Measurements from ENCODE around the gene MMP25. TPM values are rescaled to one million over a fixed set of nuclear protein-coding genes. Genes with fewer than 3 reads are reported as not detected.
"Not testable (repeated sequence)": the region's sequence is repeated elsewhere in the genome, so short reads cannot be mapped to it uniquely, and the experiment has no call there.

The MMP25 gene
- polyA plus RNA-seq, 1 of the 3 experiments (the other 2 are of a cell fraction), result 0.03 TPM

DNA sequence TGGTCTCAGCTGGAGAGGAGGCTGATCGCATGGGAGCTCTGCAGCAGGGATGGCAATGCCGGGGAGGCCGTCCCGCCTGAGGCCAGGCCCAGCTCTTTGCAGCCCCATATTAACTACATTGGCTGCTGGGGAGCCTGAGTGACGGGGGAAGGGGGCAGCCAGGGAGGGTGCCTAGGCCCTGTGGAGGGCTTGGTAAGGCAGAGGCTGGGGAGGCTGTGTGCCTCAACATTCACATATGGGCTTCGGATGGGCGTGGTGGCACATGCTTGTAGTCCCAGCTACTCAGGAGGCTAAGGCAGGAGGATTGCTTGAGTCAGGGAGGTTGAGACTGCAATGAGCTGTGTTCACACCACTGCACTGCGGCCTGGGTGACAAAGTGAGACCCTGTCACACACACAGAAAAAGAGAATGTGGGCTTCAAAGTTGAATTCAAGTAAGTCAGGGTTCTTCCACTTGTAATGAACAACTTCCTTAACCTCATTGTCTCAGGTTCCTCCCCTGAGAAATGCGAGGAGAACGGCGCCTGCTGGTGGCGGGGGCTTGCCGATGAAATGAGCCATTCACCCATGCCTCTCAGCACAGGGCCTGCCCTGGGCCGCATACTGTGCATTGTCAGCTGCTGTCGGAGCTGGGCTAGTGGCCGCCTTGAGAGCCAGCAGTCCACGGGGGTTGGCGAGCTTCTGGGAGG, 26.4 kb downstream of the MMP25 start:
- H3K27me3 ChIP-seq (ENCODE audit: insufficient read depth), result peaks cover 26% of the 10 kb centered on the region
- H3K9ac ChIP-seq; H3K4me2 ChIP-seq; H4K20me1 ChIP-seq (ENCODE audit: insufficient read depth); H3F3A ChIP-seq (replicated peaks; ENCODE audit: insufficient read depth); DNase-seq; H3K79me2 ChIP-seq (ENCODE audit: insufficient read depth); H2AFZ ChIP-seq (ENCODE audit: low read depth); CTCF ChIA-PET; H3K9me2 ChIP-seq; H3K27ac ChIP-seq (ENCODE audit: low read depth in 2 of 2, low read length in 1 of 2); H3K9me3 ChIP-seq; POLR2A ChIA-PET; H3K4me3 ChIP-seq (ENCODE audit: low read depth in 2 of 2, low read length in 1 of 2); H3K4me1 ChIP-seq (ENCODE audit: control insufficient read depth in 1 of 2, insufficient read depth in 2 of 2, low read depth in 1 of 2, low read length in 1 of 2); H3K36me3 ChIP-seq (replicated peaks in 1 of 2; ENCODE audit: control insufficient read depth in 1 of 2, insufficient read depth in 2 of 2, low read length in 1 of 2): not testable (repeated sequence)
- WGBS (ENCODE audit: low lambda C conversion rate), result 60% methylated on average over 1 of the region's 18 CpGs

- Histone ChIP-seq H4K20me1 (ENCODE audit: insufficient read depth) (no peaks in the 10 kb centered on the region), H3K4me1 (ENCODE audit: control insufficient read depth in 1 of 2, insufficient read depth in 2 of 2, low read depth in 1 of 2, low read length in 1 of 2) (no peaks in the 10 kb centered on the region), H3K9me3 (no peaks in the 10 kb centered on the region), H3K36me3 (replicated peaks in 1 of 2; ENCODE audit: control insufficient read depth in 1 of 2, insufficient read depth in 2 of 2, low read length in 1 of 2) (no peaks in the 10 kb centered on the region), H3K9me2 (no peaks in the 10 kb centered on the region), H3K4me2 (no peak overlapping the region), H3K4me3 (ENCODE audit: low read depth in 2 of 2, low read length in 1 of 2) (no peak overlapping the region), H3F3A (replicated peaks; ENCODE audit: insufficient read depth) (no peaks in the 10 kb centered on the region), H3K27me3 (ENCODE audit: insufficient read depth) (peaks cover 33% of the 10 kb centered on the region), H3K9ac (no peak overlapping the region), H3K79me2 (ENCODE audit: insufficient read depth) (no peaks in the 10 kb centered on the region), H3K27ac (ENCODE audit: low read depth in 2 of 2, low read length in 1 of 2) (no peak overlapping the region), H2AFZ (ENCODE audit: low read depth) (no peak overlapping the region)
- TF ChIP-seq FOSL2 (IDR thresholded peaks at IDR 0.05; ENCODE audit: borderline replicate concordance, low read depth) (no peak), CTCF (IDR thresholded peaks at IDR 0.05) (no peak), CHD2 (IDR thresholded peaks at IDR 0.05; ENCODE audit: low read length, partially characterized antibody) (no peak), RFX5 (IDR thresholded peaks at IDR 0.05; ENCODE audit: low read length) (no peak), SIN3A (IDR thresholded peaks at IDR 0.05; ENCODE audit: borderline replicate concordance, low read depth, low read length) (no peak)
- ChIA-PET POLR2A (no interaction called here), CTCF (no interaction called here)
- 33% methylated on average over 7 of the region's 7 CpGs for WGBS (ENCODE audit: low lambda C conversion rate)
- no peak for DNase-seq
These were observed 27.1 kb downstream of the MMP25 start for GRCh38 chr16:3073448-3073847.

GRCh38 chr16:3074860-3075522, 28.6 kb downstream of the MMP25 start:
- no peak overlapping the region for H2AFZ ChIP-seq (ENCODE audit: low read depth)
- peaks cover 47% of the 10 kb centered on the region for H3K27me3 ChIP-seq (ENCODE audit: insufficient read depth)
- no peaks in the 10 kb centered on the region for H3K36me3 ChIP-seq (replicated peaks in 1 of 2; ENCODE audit: control insufficient read depth in 1 of 2, insufficient read depth in 2 of 2, low read length in 1 of 2)
- TF ChIP-seq, protein P1, sequence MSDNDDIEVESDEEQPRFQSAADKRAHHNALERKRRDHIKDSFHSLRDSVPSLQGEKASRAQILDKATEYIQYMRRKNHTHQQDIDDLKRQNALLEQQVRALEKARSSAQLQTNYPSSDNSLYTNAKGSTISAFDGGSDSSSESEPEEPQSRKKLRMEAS (IDR thresholded peaks at IDR 0.05; ENCODE audit: low read depth), result no peak
- TF ChIP-seq GATA2 (CRISPR knock-in tag; IDR thresholded peaks at IDR 0.05), result no peak
- no peak for TF ChIP-seq MEF2A (IDR thresholded peaks at IDR 0.05; ENCODE audit: borderline replicate concordance, low read depth)
- TF ChIP-seq ELF1 (IDR thresholded peaks at IDR 0.05), result no peak
- TF ChIP-seq NRF1 (IDR thresholded peaks at IDR 0.05; ENCODE audit: low read depth, low read length), result no peak
- TF ChIP-seq YY1 (IDR thresholded peaks at IDR 0.05; ENCODE audit: low read depth), result no peak
- TF ChIP-seq, protein P2, sequence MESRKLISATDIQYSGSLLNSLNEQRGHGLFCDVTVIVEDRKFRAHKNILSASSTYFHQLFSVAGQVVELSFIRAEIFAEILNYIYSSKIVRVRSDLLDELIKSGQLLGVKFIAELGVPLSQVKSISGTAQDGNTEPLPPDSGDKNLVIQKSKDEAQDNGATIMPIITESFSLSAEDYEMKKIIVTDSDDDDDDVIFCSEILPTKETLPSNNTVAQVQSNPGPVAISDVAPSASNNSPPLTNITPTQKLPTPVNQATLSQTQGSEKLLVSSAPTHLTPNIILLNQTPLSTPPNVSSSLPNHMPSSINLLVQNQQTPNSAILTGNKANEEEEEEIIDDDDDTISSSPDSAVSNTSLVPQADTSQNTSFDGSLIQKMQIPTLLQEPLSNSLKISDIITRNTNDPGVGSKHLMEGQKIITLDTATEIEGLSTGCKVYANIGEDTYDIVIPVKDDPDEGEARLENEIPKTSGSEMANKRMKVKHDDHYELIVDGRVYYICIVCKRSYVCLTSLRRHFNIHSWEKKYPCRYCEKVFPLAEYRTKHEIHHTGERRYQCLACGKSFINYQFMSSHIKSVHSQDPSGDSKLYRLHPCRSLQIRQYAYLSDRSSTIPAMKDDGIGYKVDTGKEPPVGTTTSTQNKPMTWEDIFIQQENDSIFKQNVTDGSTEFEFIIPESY (IDR thresholded peaks at IDR 0.05; ENCODE audit: borderline replicate concordance, low read depth), result no peak
- no peak for TF ChIP-seq CHD2 (IDR thresholded peaks at IDR 0.05; ENCODE audit: low read length, partially characterized antibody)
- TF ChIP-seq JUND (IDR thresholded peaks at IDR 0.05), result no peak
- TF ChIP-seq EP300 (IDR thresholded peaks at IDR 0.05; ENCODE audit: borderline replicate concordance in 1 of 2, low read depth in 1 of 2, low read length in 1 of 2), result no peak
- no peak for TF ChIP-seq EZH2phosphoT487 (IDR thresholded peaks at IDR 0.05; ENCODE audit: borderline replicate concordance, low read depth)
- TF ChIP-seq RXRA (IDR thresholded peaks at IDR 0.05; ENCODE audit: borderline replicate concordance, low read depth), result no peak
- no peak overlapping the region for H3K4me3 ChIP-seq (ENCODE audit: low read depth in 2 of 2, low read length in 1 of 2)
- 27% methylated on average over 8 of the region's 9 CpGs for whole genome bisulfite sequencing (ENCODE audit: low lambda C conversion rate)
- no peaks in the 10 kb centered on the region for H3K9me3 ChIP-seq
- H3F3A ChIP-seq (replicated peaks; ENCODE audit: insufficient read depth), result no peaks in the 10 kb centered on the region
- no peak for DNase-seq
- no peaks in the 10 kb centered on the region for H4K20me1 ChIP-seq (ENCODE audit: insufficient read depth)
- no peaks in the 10 kb centered on the region for H3K4me1 ChIP-seq (ENCODE audit: control insufficient read depth in 1 of 2, insufficient read depth in 2 of 2, low read depth in 1 of 2, low read length in 1 of 2)
- no peaks in the 10 kb centered on the region for H3K79me2 ChIP-seq (ENCODE audit: insufficient read depth)
- no peak overlapping the region for H3K9ac ChIP-seq
- H3K9me2 ChIP-seq, result no peaks in the 10 kb centered on the region
- no peak overlapping the region for H3K4me2 ChIP-seq
- CTCF ChIA-PET, result interaction anchor here (1.0 to 1.7 kb wide), 2 partner anchors 17 to 54 kb away, joined by 3 to 5 read pairs; no protein-coding TSS in a partner anchor
- POLR2A ChIA-PET, result no interaction called here
- H3K27ac ChIP-seq (ENCODE audit: low read depth in 2 of 2, low read length in 1 of 2), result no peak overlapping the region

Measured in SK-N-SH (cell line).